GM18868 (cell line): Measurements from ENCODE around the gene RBKS.

Source experiments
- ATAC-seq: cut with Tn5 transposase; IDR thresholded peaks from one replicate; pipeline ENCODE4 v1.9.1; 2021; ENCODE audit warnings: mild to moderate bottlenecking, moderate library complexity; ENCODE audit not compliant: unreplicated experiment

Gene RBKS

GRCh38 chr2:27890146-27890923 is at the start of gene RBKS, which contains the start of gene BABAM2:
RBKS (minus strand) TSS chr2:27890387; CDS start chr2:27890345, 42 bp downstream.
BABAM2 (plus strand) TSS chr2:27890729; CDS start chr2:27894557, 3,828 bp downstream.
- ATAC-seq, result peak; percentile 83

- ATAC-seq, result no peak
Observed at GRCh38 chr2:27935026-27935425, 44.8 kb upstream of the RBKS start.

GRCh38 chr2:27932396-27932795 is 42.2 kb upstream of the RBKS start:
- ATAC-seq, result no peak

- no peak for ATAC-seq
Observed at GRCh38 chr2:27931361-27931950, 41.3 kb upstream of the RBKS start.

GRCh38 chr2:27929916-27930486 is 39.8 kb upstream of the RBKS start:
- no peak for ATAC-seq

- no peak for ATAC-seq
Observed at GRCh38 chr2:27925766-27926472, 35.7 kb upstream of the RBKS start.

GRCh38 chr2:27922842-27923241 is 32.7 kb upstream of the RBKS start:
- no peak for ATAC-seq

GRCh38 chr2:27921880-27922547 is 31.8 kb upstream of the RBKS start:
- ATAC-seq, result no peak

GRCh38 chr2:27921424-27921823 is 31.2 kb upstream of the RBKS start:
- ATAC-seq, result no peak

- no peak for ATAC-seq
Observed at GRCh38 chr2:27920148-27920885, 30.1 kb upstream of the RBKS start.

- ATAC-seq, result no peak
Observed at GRCh38 chr2:27916293-27916995, 26.3 kb upstream of the RBKS start.

GRCh38 chr2:27915874-27916273 is 25.7 kb upstream of the RBKS start:
- no peak for ATAC-seq

- ATAC-seq, result no peak
Observed at GRCh38 chr2:27915191-27915590, 25.0 kb upstream of the RBKS start.

- ATAC-seq, result no peak
Observed at GRCh38 chr2:27914805-27915175, 24.6 kb upstream of the RBKS start.

- no peak for ATAC-seq
Observed at GRCh38 chr2:27914041-27914804, 24.0 kb upstream of the RBKS start.

GRCh38 chr2:27912512-27912911 is 22.3 kb upstream of the RBKS start:
- no peak for ATAC-seq

- ATAC-seq, result no peak
Observed at GRCh38 chr2:27911458-27912210, 21.4 kb upstream of the RBKS start.

- ATAC-seq, result no peak
Observed at GRCh38 chr2:27909901-27910300, 19.7 kb upstream of the RBKS start.
